H9 (cell line): ENCODE results near the gene ZNF341. TPM values are rescaled to one million over a fixed set of nuclear protein-coding genes. Genes with fewer than 3 reads are reported as not detected.

Experiments
- DNase-seq: peaks from one replicate; pipeline ENCODE4 v3.0.0-alpha.2; 2017
- H2AFZ ChIP-seq: one replicate; pipeline ENCODE4 v1.6.1; 2013; ENCODE audit warnings: mild to moderate bottlenecking, low read length, control low read depth, moderate library complexity
- H2AK5ac ChIP-seq: 2 replicates; pipeline ENCODE4 v1.6.1; 2013; ENCODE audit warnings: low read length, control low read depth, mixed read lengths; ENCODE audit not compliant: insufficient read length
- H2BK120ac ChIP-seq: one replicate; pipeline ENCODE4 v1.6.1; 2013; ENCODE audit warnings: low read depth, mild to moderate bottlenecking, low read length, control low read depth, inconsistent platforms; ENCODE audit not compliant: poor library complexity, severe bottlenecking
- H2BK12ac ChIP-seq: 2 replicates; pipeline ENCODE4 v1.6.1; 2013; ENCODE audit warnings: low read length, control low read depth, mixed read lengths, low read depth; ENCODE audit not compliant: insufficient read length
- H2BK15ac ChIP-seq: 2 replicates; pipeline ENCODE4 v1.6.1; 2013; ENCODE audit warnings: low read depth, low read length, control low read depth
- H2BK20ac ChIP-seq: one replicate; pipeline ENCODE4 v1.6.1; 2013; ENCODE audit warnings: low read depth, mild to moderate bottlenecking, low read length, control low read depth, inconsistent platforms; ENCODE audit not compliant: poor library complexity, severe bottlenecking
- H2BK5ac ChIP-seq: 2 replicates; pipeline ENCODE4 v1.6.1; 2013; ENCODE audit warnings: low read length, control low read depth, mixed read lengths; ENCODE audit not compliant: insufficient read length
- H3K14ac ChIP-seq: 2 replicates; pipeline ENCODE4 v1.6.1; 2013; ENCODE audit warnings: low read length, control low read depth; ENCODE audit not compliant: insufficient read depth
- H3K18ac ChIP-seq: 2 replicates; pipeline ENCODE4 v1.6.1; 2013; ENCODE audit warnings: low read depth, mild to moderate bottlenecking, mixed read lengths, low read length, control low read depth; ENCODE audit not compliant: insufficient read length
- H3K23ac ChIP-seq: 2 replicates; pipeline ENCODE4 v1.6.1; 2013; ENCODE audit warnings: low read length, control low read depth, mixed read lengths, low read depth; ENCODE audit not compliant: insufficient read length
- H3K23me2 ChIP-seq: 2 replicates; pipeline ENCODE4 v1.6.1; 2013; ENCODE audit warnings: low read depth, mild to moderate bottlenecking, mixed read lengths, low read length, control low read depth; ENCODE audit not compliant: insufficient read length, poor library complexity, severe bottlenecking
- H3K27ac ChIP-seq: 2 replicates; pipeline ENCODE4 v1.5.1; 2013; ENCODE audit warnings: low read length, control low read depth, mixed read lengths, low read depth; ENCODE audit not compliant: insufficient read length
- H3K27me3 ChIP-seq: 2 replicates; pipeline ENCODE4 v1.6.1; 2013; ENCODE audit warnings: low read length, control low read depth, inconsistent platforms; ENCODE audit not compliant: insufficient read depth
- H3K4ac ChIP-seq: 2 replicates; pipeline ENCODE4 v1.6.1; 2013; ENCODE audit warnings: low read depth, mild to moderate bottlenecking, control low read depth, inconsistent platforms, low read length, moderate library complexity
- H3K4me1 ChIP-seq: 2 replicates; pipeline ENCODE4 v1.6.1; 2013; ENCODE audit warnings: low read length, control low read depth, inconsistent platforms; ENCODE audit not compliant: insufficient read depth
- H3K4me2 ChIP-seq: 2 replicates; pipeline ENCODE4 v1.6.1; 2013; ENCODE audit warnings: low read length, control low read depth, mixed read lengths; ENCODE audit not compliant: insufficient read length, insufficient read depth
- H3K56ac ChIP-seq: 2 replicates; pipeline ENCODE4 v1.6.1; 2013; ENCODE audit warnings: low read depth, mild to moderate bottlenecking, mixed read lengths, low read length, control low read depth; ENCODE audit not compliant: insufficient read length
- H3K79me1 ChIP-seq: 2 replicates; pipeline ENCODE4 v1.6.1; 2013; ENCODE audit warnings: low read depth, mild to moderate bottlenecking, moderate library complexity, low read length, control low read depth, inconsistent platforms; ENCODE audit not compliant: insufficient read depth, poor library complexity, severe bottlenecking
- H3K79me2 ChIP-seq: 2 replicates; pipeline ENCODE4 v1.6.1; 2013; ENCODE audit warnings: low read length, control low read depth, inconsistent platforms; ENCODE audit not compliant: insufficient read depth
- H3K9ac ChIP-seq: 2 replicates; pipeline ENCODE4 v1.6.1; 2013; ENCODE audit warnings: low read length, control low read depth, mixed read lengths; ENCODE audit not compliant: insufficient read length; ENCODE audit errors: extremely low read depth
- H3K9me3 ChIP-seq: one replicate; pipeline ENCODE4 v1.6.1; 2013; ENCODE audit warnings: low read depth, low read length, inconsistent platforms; ENCODE audit not compliant: control insufficient read depth
- H3T11ph ChIP-seq: one replicate; pipeline ENCODE4 v1.6.1; 2013; ENCODE audit warnings: mild to moderate bottlenecking, low read length, control low read depth, inconsistent platforms
- H4K20me1 ChIP-seq: one replicate; pipeline ENCODE4 v1.6.1; 2013; ENCODE audit not compliant: control insufficient read depth, insufficient read length, insufficient read depth
- H4K5ac ChIP-seq: 2 replicates; pipeline ENCODE4 v1.6.1; 2013; ENCODE audit warnings: low read depth, mild to moderate bottlenecking, mixed read lengths, low read length, control low read depth; ENCODE audit not compliant: insufficient read length
- H4K8ac ChIP-seq: replicated peaks from 2 replicates; pipeline ENCODE4 v1.6.1; 2013; ENCODE audit warnings: low read length, control low read depth, mixed read lengths, low read depth; ENCODE audit not compliant: insufficient read length
- H4K91ac ChIP-seq: 2 replicates; pipeline ENCODE4 v1.6.1; 2013; ENCODE audit warnings: low read depth, mild to moderate bottlenecking, moderate library complexity, mixed read lengths, low read length, control low read depth; ENCODE audit not compliant: insufficient read length
- H3K27ac Mint-ChIP-seq, 3 experiments: 2 replicates in 2 of 3; 3 replicates in 1 of 3; pipeline ENCODE4 v1.8.0; 2020 to 2021; ENCODE audit warnings: mixed read lengths in 3 of 3, mild to moderate bottlenecking in 1 of 3, moderate library complexity in 1 of 3
- H3K27me3 Mint-ChIP-seq: 2 replicates; pipeline ENCODE4 v1.8.0; 2021; ENCODE audit warnings: low read depth, mild to moderate bottlenecking, moderate library complexity, mixed read lengths
- H3K36me3 Mint-ChIP-seq, 3 experiments: 2 replicates in 2 of 3; 3 replicates in 1 of 3; pipeline ENCODE4 v1.8.0; 2020 to 2021; ENCODE audit warnings: low read depth in 3 of 3, mixed read lengths in 3 of 3; ENCODE audit not compliant: insufficient read depth in 1 of 3
- H3K4me1 Mint-ChIP-seq, 2 experiments: 2 replicates each; pipeline ENCODE4 v1.8.0; 2020; ENCODE audit warnings: mixed read lengths in 2 of 2
- H3K4me3 Mint-ChIP-seq, 2 experiments: 2 replicates in 1 of 2; 3 replicates in 1 of 2; pipeline ENCODE4 v1.8.0; 2020 to 2021; ENCODE audit warnings: mild to moderate bottlenecking in 2 of 2, mixed read lengths in 2 of 2, moderate library complexity in 1 of 2
- H3K9me3 Mint-ChIP-seq, 2 experiments: 2 replicates in 1 of 2; 3 replicates in 1 of 2; pipeline ENCODE4 v1.8.0; 2020; ENCODE audit warnings: mild to moderate bottlenecking in 2 of 2, mixed read lengths in 2 of 2, moderate library complexity in 1 of 2
- CTCF ChIP-seq: fragments of 200-600 bp; sonication (generic); conservative IDR thresholded peaks from 3 replicates; pipeline ENCODE4 v1.8.0; 2021; ENCODE audit warnings: antibody characterized with exemption, mild to moderate bottlenecking
- WGBS: extraction: QIAGEN DNeasy Blood & Tissue Kit; methylation state at CpG from one replicate; pipeline ENCODE4 v1.1.7; 2013; ENCODE audit warnings: missing lambda C conversion rate, low lambda C conversion rate, mixed read lengths; ENCODE audit not compliant: insufficient read length; ENCODE audit errors: extremely low coverage; 5-methylcytosine and 5-hydroxymethylcytosine counted together
- total RNA-seq: library from RNA; stranded (reverse); gene quantifications from 2 replicates; pipeline ENCODE4 v1.2.1, GENCODE V29; 2021

Gene ZNF341
- total RNA-seq, 1 experiment from 2014 or later = 5.2 TPM

- H3K18ac ChIP-seq = no peak overlapping the region
- H2BK20ac ChIP-seq = no peak overlapping the region
- H2BK120ac ChIP-seq = no peak overlapping the region
- no peaks in the 10 kb centered on the region for H3K23me2 ChIP-seq
- H3K4me2 ChIP-seq = no peak overlapping the region
- H3K9ac ChIP-seq = no peak overlapping the region
- no peaks in the 10 kb centered on the region for H3K79me1 ChIP-seq
- H3K56ac ChIP-seq = no peak overlapping the region
- WGBS = no CpG with 5 or more reads among the region's 5 CpGs
- no peak overlapping the region for H2AK5ac ChIP-seq
- H3K27me3 ChIP-seq = no peaks in the 10 kb centered on the region
- Mint-ChIP-seq H3K4me3 (no peak overlapping the region), H3K27ac (no peak overlapping the region; a peak in 1 of 7 replicates), H3K9me3 (no peaks in the 10 kb centered on the region), H3K36me3 (no peaks in the 10 kb centered on the region; a peak in 1 of 7 replicates), H3K27me3 (no peaks in the 10 kb centered on the region), H3K4me1 (peaks cover 40 to 48% of the 10 kb centered on the region in 2 experiments)
- H3K79me2 ChIP-seq = peaks cover 4% of the 10 kb centered on the region; the same call in 1 of the 2 replicates
- no peak overlapping the region for H3K27ac ChIP-seq
- no peaks in the 10 kb centered on the region for H3K9me3 ChIP-seq
- no peaks in the 10 kb centered on the region for H4K20me1 ChIP-seq
- no peak overlapping the region for H4K5ac ChIP-seq
- no peak overlapping the region for H3K4ac ChIP-seq
- H2AFZ ChIP-seq = no peak overlapping the region
- no peak overlapping the region for H3K14ac ChIP-seq
- no peak overlapping the region for H2BK15ac ChIP-seq
- no peak overlapping the region for H2BK12ac ChIP-seq
- H3K4me1 ChIP-seq = peaks cover 4% of the 10 kb centered on the region; the same call in 1 of the 2 replicates
- H3T11ph ChIP-seq = no peak overlapping the region
- no peak for TF ChIP-seq CTCF
- no peak overlapping the region for H4K91ac ChIP-seq
- no peak for DNase-seq
- H4K8ac ChIP-seq = no peak overlapping the region
- H3K23ac ChIP-seq = no peak overlapping the region
- no peak overlapping the region for H2BK5ac ChIP-seq
Measured at GRCh38 chr20:33822423-33822822, 90.6 kb downstream of the ZNF341 start.
